UCSD-AML1 (cell line): ENCODE results near the gene AKR1C3.
"Not testable (repeated sequence)": the region's sequence is repeated elsewhere in the genome, so short reads cannot be mapped to it uniquely, and the experiment has no call there.

Experiments used
- DNase-seq: peaks from one replicate; lab custom pipeline; 2025; ENCODE audit not compliant: unreplicated experiment; lab: John Stamatoyannopoulos, UW

AKR1C3 gene

GRCh38 chr10:5094265-5095205 is at the start of gene AKR1C3:
AKR1C3 (plus strand) TSS chr10:5094414; CDS start chr10:5094445, 31 bp downstream.
- peak; percentile 12 for DNase-seq

DNA sequence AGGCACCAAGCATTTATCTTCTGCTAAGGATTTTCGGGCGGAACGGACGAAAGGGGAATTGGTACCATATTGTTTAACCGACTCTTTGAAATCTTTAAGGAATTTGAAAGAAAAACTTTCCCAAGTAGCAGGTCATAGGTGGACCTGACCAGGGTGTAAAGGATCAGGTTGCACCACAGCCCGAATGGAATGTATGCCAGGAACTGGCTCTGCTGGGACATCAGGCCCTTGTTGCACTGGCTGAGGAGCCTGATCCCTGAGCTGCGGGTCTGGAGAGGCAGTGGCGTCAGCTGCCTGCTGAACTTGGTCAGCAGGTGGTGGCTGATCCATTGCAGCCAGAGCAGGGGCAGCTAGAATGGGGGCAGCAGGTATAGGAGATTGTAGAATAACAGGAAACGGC is 49.1 kb upstream of the AKR1C3 start:
- DNase-seq: no peak

DNA sequence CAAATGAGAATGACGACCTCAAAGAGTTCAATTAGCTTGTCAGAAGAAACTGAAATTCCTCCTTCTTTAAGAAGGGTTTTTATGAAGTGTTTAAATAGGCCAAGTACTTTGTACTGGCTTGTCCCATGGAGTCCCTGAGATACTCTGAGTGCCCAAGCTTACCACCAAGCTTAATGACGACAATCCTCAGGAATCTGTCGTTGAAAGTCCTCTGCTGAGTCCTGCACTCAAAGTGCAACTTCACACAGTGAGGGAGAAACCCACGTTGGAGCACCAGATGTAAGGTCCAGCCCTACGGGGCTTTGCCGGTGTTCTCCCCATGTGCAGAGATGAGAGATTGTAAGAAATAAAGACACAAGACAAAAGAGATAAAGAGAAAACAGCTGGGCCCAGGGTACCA is 47.8 kb upstream of the AKR1C3 start:
- no peak for DNase-seq

DNA sequence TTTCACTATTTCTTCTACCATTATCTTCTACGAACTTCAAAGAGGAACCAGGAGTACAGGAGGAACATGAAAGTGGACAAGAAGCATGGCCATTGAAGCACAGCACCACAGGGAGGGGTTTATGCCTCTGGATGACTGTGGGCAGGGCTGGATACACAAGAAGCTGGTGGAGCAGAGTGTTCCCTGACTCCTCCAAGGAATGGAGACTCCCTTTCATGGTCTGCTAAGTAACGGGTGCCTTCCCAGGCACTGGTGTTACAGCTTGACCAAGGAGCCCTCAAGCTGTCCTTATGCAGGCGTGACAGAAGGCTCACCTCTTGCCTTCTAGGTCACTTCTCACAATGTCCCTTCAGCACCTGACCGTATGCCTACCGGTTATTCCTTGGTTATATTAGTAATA is 47.2 kb upstream of the AKR1C3 start:
- not testable (repeated sequence) for DNase-seq

GRCh38 chr10:5047912-5048628 is 46.1 kb upstream of the AKR1C3 start:
- DNase-seq: no peak

DNA sequence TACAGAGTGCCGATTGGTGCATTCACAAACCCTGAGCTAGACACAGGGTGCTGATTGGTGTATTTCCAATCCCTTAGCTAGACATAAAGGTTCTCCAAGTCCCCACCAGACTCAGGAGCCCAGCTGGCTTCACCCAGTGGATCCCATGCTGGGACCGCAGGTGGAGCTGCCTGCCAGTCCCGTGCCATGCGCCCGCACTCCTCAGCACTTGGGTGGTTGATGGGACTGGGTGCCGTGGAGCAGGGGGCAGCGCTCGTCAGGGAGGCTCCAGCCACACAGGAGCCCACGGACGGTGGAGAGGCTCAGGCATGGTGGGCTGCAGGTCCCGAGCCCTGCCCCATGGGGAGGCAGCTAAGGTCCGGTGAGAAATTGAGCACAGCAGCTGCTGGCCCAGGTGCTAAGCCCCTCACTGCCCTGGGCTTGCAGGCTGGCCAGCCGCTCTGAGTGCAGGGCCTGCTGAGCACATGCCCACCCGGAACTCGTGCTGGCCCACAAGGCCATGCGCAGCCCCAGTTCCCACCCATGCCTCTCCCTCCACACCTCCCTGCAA is 41.2 kb upstream of the AKR1C3 start:
- not testable (repeated sequence) for DNase-seq

DNA sequence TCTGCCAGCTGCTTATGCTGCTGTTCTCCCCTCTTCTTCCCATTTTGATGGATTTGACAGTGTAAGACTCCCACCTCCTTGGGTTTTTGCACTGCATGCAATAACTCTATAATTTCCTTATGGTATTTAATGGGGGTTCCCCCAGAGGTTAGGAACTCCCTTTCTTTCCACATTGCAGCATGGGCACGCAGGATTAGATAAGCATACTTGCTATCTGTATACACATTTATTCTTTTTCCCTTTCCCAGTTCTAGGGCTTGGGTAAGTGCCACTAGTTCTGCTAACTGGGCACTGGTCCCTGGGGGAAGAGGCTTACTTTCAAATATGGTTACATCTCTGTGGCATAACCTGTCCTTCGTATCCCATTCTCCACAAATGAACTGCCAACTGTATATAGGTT is 39.4 kb upstream of the AKR1C3 start:
- DNase-seq: not testable (repeated sequence)

DNA sequence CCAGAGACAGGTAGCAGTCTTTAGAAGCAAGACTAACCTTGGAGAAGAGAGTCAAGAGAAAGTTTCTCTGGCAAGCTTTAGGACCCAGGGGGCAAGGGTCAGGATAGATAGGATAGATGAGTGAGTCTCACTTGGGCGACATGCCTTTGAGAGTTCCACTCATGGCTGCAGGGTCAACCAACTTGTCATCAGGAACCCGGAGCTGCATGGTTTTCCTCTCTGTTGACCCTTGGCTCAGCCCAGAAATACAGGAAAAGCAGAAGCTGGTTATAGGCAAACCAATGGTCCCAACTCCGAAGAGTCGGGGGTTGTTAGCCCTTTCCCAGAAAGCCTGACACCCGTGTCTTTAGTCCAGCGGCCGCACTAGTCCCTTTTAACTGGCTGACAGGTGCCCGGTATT is 34.9 kb upstream of the AKR1C3 start:
- not testable (repeated sequence) for DNase-seq

DNA sequence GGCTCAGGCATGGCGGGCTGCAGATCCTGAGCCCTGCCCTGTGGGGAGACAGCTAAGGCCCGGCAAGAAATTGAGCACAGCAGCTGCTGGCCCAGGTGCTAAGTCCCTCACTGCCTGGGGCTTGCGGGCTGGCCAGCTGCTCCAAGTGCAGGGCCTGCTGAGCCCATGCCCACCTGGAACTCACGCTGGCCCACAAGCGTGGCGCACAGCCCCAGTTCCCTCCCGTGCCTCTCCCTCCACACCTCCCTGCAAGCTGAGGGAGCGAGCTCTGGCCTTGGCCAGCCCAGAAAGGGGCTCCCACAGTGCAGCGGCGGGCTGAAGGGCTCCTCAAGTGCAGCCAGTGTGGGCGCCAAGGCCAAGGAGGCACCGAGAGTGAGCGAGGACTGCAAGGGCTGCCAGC is 33.4 kb upstream of the AKR1C3 start:
- not testable (repeated sequence) for DNase-seq

GRCh38 chr10:5064656-5065055 is 29.6 kb upstream of the AKR1C3 start:
- no peak for DNase-seq

DNA sequence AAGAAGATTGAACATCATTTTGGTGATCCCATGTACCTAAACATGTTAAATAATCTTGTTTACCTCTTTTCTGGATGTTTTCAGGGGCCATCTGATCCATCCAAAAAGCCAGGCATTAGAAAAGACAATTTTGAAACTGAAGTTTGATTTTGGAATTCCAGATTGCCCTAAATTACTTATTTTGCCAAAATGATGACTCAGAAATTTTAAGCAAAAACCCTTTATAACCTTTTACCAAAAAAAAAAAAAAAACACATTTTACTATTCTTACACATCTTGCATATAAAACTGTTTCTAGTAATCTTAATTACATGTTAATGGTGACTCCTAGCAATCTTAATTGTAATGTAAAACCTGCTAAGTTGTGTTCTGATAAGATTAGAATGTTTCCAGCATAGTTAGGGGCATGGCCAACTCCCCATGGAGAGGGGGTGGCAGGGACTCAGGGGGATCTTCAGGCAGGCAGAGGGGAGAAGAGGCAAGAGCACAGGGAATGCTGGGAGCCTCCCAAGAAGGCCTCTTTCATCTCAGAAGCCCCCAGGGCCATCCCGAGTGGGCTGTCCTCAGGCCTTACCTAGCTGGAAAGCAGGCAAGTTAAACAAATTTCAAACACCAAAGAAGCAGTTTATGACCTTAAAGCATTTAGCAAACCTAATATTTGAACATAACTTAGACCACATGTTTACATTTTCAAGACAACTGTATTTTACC is 25.8 kb upstream of the AKR1C3 start:
- DNase-seq: no peak

DNA sequence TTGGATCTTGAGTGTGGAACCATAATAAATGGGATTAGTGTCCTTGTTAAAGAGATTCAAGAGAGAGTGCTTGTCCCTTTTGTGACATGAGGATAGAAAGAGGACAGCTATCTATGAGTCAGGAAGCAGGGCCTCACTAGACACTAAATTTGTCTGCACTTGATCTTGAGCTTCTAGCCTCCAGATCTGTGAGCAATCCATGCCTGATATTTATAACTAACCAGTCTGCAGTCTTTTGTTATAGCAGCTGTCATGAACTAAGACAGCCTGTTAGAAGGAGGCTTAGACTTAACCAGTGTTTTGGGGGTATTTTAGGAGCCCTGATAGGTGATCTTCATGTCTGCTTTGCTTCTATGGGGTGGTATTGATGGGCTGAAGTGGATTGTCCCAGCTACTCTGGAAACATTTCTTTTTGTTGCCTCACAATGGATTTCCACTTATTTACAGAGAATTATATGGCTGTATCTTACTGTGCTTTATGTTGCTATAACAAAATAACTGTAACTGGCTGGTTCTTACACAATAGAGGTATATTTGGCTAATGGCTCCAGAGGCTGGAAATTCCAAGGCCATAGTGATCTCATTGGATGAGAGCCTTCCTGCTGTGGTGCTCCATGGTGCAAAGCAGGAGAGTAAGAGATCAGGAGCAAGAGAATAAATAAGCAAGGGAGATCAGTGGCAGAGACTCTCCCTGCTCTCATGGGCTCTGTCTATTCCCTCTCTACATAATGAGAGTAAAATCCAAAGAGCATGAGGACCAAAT is 23.4 kb upstream of the AKR1C3 start:
- DNase-seq: no peak

GRCh38 chr10:5071411-5072198 is 22.6 kb upstream of the AKR1C3 start:
- no peak for DNase-seq

- no peak for DNase-seq
Observed at GRCh38 chr10:5073659-5074058, 20.6 kb upstream of the AKR1C3 start.

- no peak for DNase-seq
Observed at GRCh38 chr10:5076615-5077014, 17.6 kb upstream of the AKR1C3 start.

GRCh38 chr10:5078547-5079180 is 15.6 kb upstream of the AKR1C3 start:
- DNase-seq: no peak

DNA sequence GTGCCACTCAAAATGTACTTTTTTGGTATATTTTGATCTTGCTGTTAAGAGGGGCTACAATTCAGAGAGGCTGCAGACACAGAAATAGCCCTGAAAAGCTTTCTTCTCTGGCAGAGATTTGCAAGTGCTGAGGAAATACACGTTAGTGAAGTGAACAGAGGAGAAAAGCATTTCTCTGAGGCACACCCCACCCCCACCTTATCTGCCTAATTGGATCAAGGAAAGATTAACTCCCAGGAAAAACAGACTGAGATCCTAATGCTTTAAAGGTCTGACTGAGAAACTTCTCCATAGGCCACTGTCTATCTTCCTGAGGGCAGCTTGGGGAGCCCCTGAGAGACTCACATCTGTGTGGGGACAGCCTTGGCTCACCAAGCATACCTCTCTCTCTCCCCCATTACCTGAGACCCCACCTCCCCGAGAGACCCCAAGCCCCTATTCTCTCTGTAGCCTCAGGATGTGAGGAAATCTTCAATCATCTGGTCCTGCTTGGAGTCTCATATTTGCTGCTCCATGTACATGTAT is 14.8 kb upstream of the AKR1C3 start:
- no peak for DNase-seq

DNA sequence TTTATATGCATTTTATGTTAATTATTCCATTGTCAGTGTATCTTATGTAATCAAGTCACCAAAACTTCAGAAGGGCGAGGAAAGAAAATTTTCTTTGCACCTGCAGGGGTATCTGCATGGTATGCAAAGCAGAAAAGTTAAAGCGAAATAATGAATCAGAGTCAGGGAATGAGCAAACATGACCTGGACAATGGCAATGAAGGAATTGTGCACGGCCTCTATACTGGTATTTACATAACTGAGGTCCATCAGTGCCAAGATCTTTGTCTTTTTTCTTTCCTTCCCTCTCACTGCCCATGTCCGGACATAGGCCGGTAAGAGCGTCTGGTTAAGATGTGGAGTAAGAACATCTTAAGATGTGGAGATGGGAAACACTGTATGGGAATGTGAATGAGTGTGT is 14.4 kb upstream of the AKR1C3 start:
- DNase-seq: no peak

DNA sequence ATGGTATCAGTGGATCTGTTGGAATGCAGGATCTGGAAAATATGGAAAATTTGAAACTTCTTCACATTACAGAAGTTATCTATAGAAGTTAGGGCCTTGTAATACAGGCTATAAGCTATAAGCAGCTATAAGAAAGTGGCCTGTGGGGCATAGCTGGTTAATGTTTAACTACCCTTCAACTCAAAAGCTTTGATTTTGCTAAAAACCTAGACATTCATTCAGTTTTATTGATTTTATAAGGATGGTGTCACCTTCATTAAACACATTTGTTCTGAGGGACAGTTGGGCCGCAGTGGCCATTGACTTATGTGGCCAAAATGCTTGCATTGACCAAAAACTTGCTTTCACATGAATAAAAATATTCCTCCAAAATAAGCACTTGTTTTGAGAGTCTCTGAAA is 13.1 kb upstream of the AKR1C3 start:
- DNase-seq: no peak
